PC-3 (cell line): Measurements from ENCODE around the gene PACRG.

ENCODE experiments used
- CTCF ChIP-seq: fragments of 300-600 bp; sonication (generic); conservative IDR thresholded peaks from 2 replicates; pipeline ENCODE4 v1.5.1; 2017; ENCODE audit warnings: antibody characterized with exemption, low read depth, mild to moderate bottlenecking, low read length
- EZH2 ChIP-seq: fragments of 300-600 bp; sonication (generic); IDR thresholded peaks from one replicate; pipeline ENCODE4 v1.6.1; 2017; ENCODE audit warnings: antibody characterized with exemption, mild to moderate bottlenecking, low read length; ENCODE audit not compliant: unreplicated experiment
- EZH2phosphoT487 ChIP-seq: fragments of 300-600 bp; sonication (generic); IDR thresholded peaks from 2 replicates; pipeline ENCODE4 v1.6.1; 2018; ENCODE audit warnings: mild to moderate bottlenecking, antibody characterized with exemption, low read length, borderline replicate concordance

- no peak for TF ChIP-seq EZH2
- TF ChIP-seq CTCF, result no peak
- TF ChIP-seq EZH2phosphoT487, result no peak
Measured at GRCh38 chr6:163319609-163320366, 592.0 kb downstream of the PACRG start.
